ENCODE results near the gene POMT1.

The POMT1 gene

DNA sequence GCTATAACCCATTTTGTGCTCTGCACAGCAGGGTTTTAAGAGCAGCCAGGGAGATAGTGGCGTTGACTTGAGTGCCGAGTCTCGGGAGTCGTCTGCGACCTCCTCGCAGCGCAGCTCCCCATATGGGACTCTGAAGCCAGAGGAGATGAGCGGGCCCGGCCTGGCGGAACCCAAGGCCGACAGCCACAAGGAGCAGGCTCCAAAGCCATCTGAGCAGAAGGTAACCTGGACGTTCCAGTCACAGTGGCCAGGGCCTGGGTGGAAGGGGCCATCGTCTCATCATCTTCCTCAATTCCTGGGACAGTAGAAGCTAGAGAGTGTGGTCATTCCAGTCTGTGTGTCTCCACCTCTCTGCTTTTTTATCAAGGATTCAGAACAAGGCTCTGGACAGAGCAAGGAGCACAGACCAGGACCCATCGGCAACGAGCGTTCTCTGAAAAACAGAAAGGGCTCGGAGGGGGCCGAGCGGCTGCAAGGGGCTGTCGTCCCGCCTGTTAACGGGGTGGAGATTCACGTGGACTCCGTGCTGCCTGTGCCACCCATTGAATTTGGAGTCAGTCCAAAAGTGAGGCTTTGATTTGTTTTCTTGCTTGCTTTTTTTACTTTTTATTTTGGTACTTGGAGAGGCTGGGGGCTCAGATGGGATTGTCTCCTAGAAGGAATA lies 20.2 kb upstream of the POMT1 start:
- H3K4me3 ChIP-seq (replicated peaks; ENCODE audit: low read depth, low read length): no peak overlapping the region
- no peak for TF ChIP-seq CTCF (IDR thresholded peaks at IDR 0.05; ENCODE audit: insufficient read depth, low read length, poor library complexity, severe bottlenecking)
- no peaks in the 10 kb centered on the region for H3K27me3 ChIP-seq (replicated peaks; ENCODE audit: control insufficient read depth, insufficient read depth, low read length)
- H3K36me3 ChIP-seq (ENCODE audit: control insufficient read depth, insufficient read depth, low read length): peaks cover 73% of the 10 kb centered on the region
- no peak for DNase-seq (ENCODE audit: extremely low read depth, insufficient read length)

DNA sequence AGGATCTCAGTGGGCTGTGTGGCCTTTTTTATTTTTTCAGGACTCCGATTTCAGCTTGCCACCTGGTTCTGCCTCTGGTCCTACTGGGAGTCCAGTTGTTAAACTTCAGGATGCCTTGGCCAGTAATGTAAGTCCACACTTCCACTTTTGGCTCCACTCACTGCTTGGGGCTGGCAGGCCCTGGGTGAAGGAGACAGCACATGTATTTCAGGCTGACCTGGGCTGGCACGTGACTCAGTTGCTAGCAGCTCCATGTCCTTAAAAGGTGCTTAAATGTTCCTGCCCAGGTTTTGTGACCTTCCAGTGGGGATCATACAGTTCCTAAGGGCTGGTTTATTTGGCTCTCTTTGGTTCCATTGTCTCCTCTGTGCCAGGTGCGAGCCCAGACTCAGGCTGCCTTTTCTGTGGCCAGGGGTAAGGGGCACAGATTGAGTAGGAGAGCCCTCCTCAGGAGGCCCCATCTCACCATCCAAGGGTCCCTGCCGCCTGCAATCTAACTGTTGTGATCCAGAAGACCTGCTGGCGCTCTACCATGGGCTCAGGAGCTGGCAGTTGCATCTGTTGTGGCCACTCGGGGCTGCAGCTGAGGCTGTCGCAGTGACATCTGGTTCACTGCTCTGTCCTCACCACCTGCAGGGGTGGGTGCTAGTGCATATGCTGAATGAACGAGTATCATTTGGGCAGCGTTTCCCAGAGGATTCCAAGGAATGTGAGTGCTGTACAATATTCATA lies 19.2 kb upstream of the POMT1 start:
- H3K36me3 ChIP-seq (ENCODE audit: control insufficient read depth, insufficient read depth, low read length): peaks cover 73% of the 10 kb centered on the region
- DNase-seq (ENCODE audit: extremely low read depth, insufficient read length): no peak
- H3K4me3 ChIP-seq (replicated peaks; ENCODE audit: low read depth, low read length): no peak overlapping the region
- no peaks in the 10 kb centered on the region for H3K27me3 ChIP-seq (replicated peaks; ENCODE audit: control insufficient read depth, insufficient read depth, low read length)
- TF ChIP-seq CTCF (IDR thresholded peaks at IDR 0.05; ENCODE audit: insufficient read depth, low read length, poor library complexity, severe bottlenecking): no peak

- peaks cover 73% of the 10 kb centered on the region for H3K36me3 ChIP-seq (ENCODE audit: control insufficient read depth, insufficient read depth, low read length)
- no peak for DNase-seq (ENCODE audit: extremely low read depth, insufficient read length)
- no peak for TF ChIP-seq CTCF (IDR thresholded peaks at IDR 0.05; ENCODE audit: insufficient read depth, low read length, poor library complexity, severe bottlenecking)
- no peaks in the 10 kb centered on the region for H3K27me3 ChIP-seq (replicated peaks; ENCODE audit: control insufficient read depth, insufficient read depth, low read length)
- H3K4me3 ChIP-seq (replicated peaks; ENCODE audit: low read depth, low read length): no peak overlapping the region
These were observed 18.7 kb upstream of the POMT1 start for GRCh38 chr9:131484051-131484445.

- DNase-seq (ENCODE audit: extremely low read depth, insufficient read length): no peak
- no peak for TF ChIP-seq CTCF (IDR thresholded peaks at IDR 0.05; ENCODE audit: insufficient read depth, low read length, poor library complexity, severe bottlenecking)
- no peak overlapping the region for H3K4me3 ChIP-seq (replicated peaks; ENCODE audit: low read depth, low read length)
- peaks cover 71% of the 10 kb centered on the region for H3K36me3 ChIP-seq (ENCODE audit: control insufficient read depth, insufficient read depth, low read length)
- no peaks in the 10 kb centered on the region for H3K27me3 ChIP-seq (replicated peaks; ENCODE audit: control insufficient read depth, insufficient read depth, low read length)
These were observed 18.0 kb upstream of the POMT1 start for GRCh38 chr9:131484560-131485185.

- Histone ChIP-seq H3K27me3 (replicated peaks; ENCODE audit: control insufficient read depth, insufficient read depth, low read length) (no peaks in the 10 kb centered on the region), H3K4me3 (replicated peaks; ENCODE audit: low read depth, low read length) (no peak overlapping the region), H3K36me3 (ENCODE audit: control insufficient read depth, insufficient read depth, low read length) (peaks cover 74% of the 10 kb centered on the region)
- DNase-seq (ENCODE audit: extremely low read depth, insufficient read length): no peak
- no peak for TF ChIP-seq CTCF (IDR thresholded peaks at IDR 0.05; ENCODE audit: insufficient read depth, low read length, poor library complexity, severe bottlenecking)
These were observed 17.5 kb upstream of the POMT1 start for GRCh38 chr9:131485206-131485605.

Data from GM06990 (cell line).